Retinal pigment epithelial cell (primary cell): ENCODE data around the gene RANBP3.

Experiments
- DNase-seq: peaks from one replicate; pipeline ENCODE4 v3.0.0-alpha.2; 2010; ENCODE audit warnings: low read depth
- H3K4me3 ChIP-seq: 2 replicates; pipeline ENCODE4 v1.5.1; 2011; ENCODE audit warnings: mild to moderate bottlenecking, low read length, control low read depth, moderate library complexity
- CTCF ChIP-seq: conservative IDR thresholded peaks from 2 replicates; pipeline ENCODE4 v1.5.1; 2011; ENCODE audit warnings: low read depth, low read length, control low read depth, inconsistent platforms

Gene RANBP3

GRCh38 chr19:5935473-5936291 lies 42.3 kb downstream of the RANBP3 start:
- no peak for TF ChIP-seq CTCF
- no peak overlapping the region for H3K4me3 ChIP-seq
- no peak for DNase-seq

GRCh38 chr19:5934774-5935472 lies 43.0 kb downstream of the RANBP3 start:
- TF ChIP-seq CTCF: no peak
- DNase-seq: no peak
- H3K4me3 ChIP-seq: no peak overlapping the region

GRCh38 chr19:5934069-5934401 lies 43.9 kb downstream of the RANBP3 start:
- H3K4me3 ChIP-seq: no peak overlapping the region
- no peak for TF ChIP-seq CTCF

GRCh38 chr19:5933391-5934068 lies 44.4 kb downstream of the RANBP3 start:
- no peak for DNase-seq
- no peak for TF ChIP-seq CTCF
- no peak overlapping the region for H3K4me3 ChIP-seq

More at GRCh38 chr19:5934069-5934401, 43.9 kb downstream of the RANBP3 start:
- no peak for DNase-seq

- no peak overlapping the region for H3K4me3 ChIP-seq
- DNase-seq: no peak
- no peak for TF ChIP-seq CTCF
Measured at GRCh38 chr19:5932609-5933262, 45.2 kb downstream of the RANBP3 start.

- no peak overlapping the region for H3K4me3 ChIP-seq
- DNase-seq: no peak
- TF ChIP-seq CTCF: no peak
Measured at GRCh38 chr19:5932146-5932545, 45.8 kb downstream of the RANBP3 start.
